Prostate gland (tissue), 2 donors: Measurements from ENCODE around the gene CRIP3.

Source experiments
- POLR2AphosphoS5 ChIP-seq: sonication (generic); formaldehyde crosslinking; IDR thresholded peaks from one replicate; pipeline ENCODE4 v1.6.1; 2017; ENCODE audit warnings: antibody characterized with exemption
- TF ChIP-seq, protein P1 (sequence below), 4 experiments: fragments of 200-600 bp in 2 of 4; fragments of 450-650 bp in 2 of 4; sonication (generic) in 2 of 4; IDR thresholded peaks; 1 replicate in 3 of 4; 2 replicates in 1 of 4; pipeline ENCODE4 v1.5.1; 2016 to 2019; ENCODE audit warnings: antibody characterized with exemption in 4 of 4, mild to moderate bottlenecking in 2 of 4, moderate library complexity in 2 of 4

DNA sequence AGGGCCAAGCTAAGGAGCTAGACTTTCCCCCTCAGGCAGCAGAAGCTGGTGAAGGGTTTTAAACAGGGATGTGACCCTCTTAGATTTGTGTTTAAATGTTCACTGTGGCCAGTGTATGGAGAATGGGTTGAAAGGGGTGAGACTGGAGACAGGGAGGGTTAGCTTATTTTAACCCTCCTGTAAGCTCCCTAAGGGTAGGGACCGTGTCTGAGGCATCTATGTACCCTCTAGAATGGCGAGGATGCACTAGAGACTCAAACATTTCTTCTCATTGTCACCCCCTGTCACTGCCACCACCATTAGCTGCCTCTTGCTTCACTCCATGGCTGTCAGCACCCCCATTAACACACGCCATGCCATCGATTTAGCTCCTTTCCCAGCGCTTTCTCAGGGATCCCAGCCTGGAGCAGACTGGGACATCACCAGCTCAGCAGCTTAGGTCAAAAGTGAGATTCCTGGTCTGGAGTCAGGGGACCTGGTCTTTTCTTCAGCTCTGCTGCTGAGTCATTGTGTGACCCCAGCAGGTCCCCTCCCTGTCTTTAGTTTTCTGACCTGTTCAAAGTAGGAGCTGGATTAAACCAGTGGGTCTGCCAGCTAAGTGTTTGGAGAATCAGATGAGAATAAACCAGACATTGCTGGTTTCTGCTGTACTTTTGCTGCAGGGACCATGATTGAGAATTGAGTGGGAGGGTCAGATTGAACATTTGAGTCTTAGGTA lies 11.7 kb downstream of the CRIP3 start:
- TF ChIP-seq, protein P1, sequence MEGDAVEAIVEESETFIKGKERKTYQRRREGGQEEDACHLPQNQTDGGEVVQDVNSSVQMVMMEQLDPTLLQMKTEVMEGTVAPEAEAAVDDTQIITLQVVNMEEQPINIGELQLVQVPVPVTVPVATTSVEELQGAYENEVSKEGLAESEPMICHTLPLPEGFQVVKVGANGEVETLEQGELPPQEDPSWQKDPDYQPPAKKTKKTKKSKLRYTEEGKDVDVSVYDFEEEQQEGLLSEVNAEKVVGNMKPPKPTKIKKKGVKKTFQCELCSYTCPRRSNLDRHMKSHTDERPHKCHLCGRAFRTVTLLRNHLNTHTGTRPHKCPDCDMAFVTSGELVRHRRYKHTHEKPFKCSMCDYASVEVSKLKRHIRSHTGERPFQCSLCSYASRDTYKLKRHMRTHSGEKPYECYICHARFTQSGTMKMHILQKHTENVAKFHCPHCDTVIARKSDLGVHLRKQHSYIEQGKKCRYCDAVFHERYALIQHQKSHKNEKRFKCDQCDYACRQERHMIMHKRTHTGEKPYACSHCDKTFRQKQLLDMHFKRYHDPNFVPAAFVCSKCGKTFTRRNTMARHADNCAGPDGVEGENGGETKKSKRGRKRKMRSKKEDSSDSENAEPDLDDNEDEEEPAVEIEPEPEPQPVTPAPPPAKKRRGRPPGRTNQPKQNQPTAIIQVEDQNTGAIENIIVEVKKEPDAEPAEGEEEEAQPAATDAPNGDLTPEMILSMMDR (IDR thresholded peaks at IDR 0.05), result no peak
- TF ChIP-seq POLR2AphosphoS5, result no peak
